IMR-90 (cell line): ENCODE data around the gene CCPG1. TPM values are rescaled to one million over a fixed set of nuclear protein-coding genes. Genes with fewer than 3 reads are reported as not detected.

Source experiments
- ATAC-seq: fragments of 200-7000 bp; cut with Tn5 transposase; 2 replicates; pipeline ENCODE4 v1.9.1; 2020; ENCODE audit warnings: low read depth, mild to moderate bottlenecking, moderate library complexity
- BruUV-seq: library from RNA; stranded (reverse); fragments of 400-500 nt; replicated peaks from 2 replicates; lab custom pipeline; 2021; lab: Mats Ljungman, UMichigan
- CTCF ChIA-PET: fragments of 300-600 bp; formaldehyde crosslinking; extraction: SDS; loops from one replicate; lab custom pipeline; 2021; ENCODE audit warnings: antibody characterized with exemption; lab: Yijun Ruan, JAX
- POLR2A ChIA-PET: fragments of 300-600 bp; sonication (Branson Sonifier 250); formaldehyde crosslinking; loops from one replicate; lab custom pipeline; 2022; ENCODE audit warnings: antibody characterized with exemption; ENCODE audit not compliant: unreplicated experiment; lab: Charles Lee
- DNase-seq: peaks from one replicate; pipeline ENCODE4 v3.0.0; 2013
- H2AFZ ChIP-seq: replicated peaks from 2 replicates; pipeline ENCODE3; 2013; ENCODE audit warnings: low read length, mild to moderate bottlenecking; ENCODE audit not compliant: poor library complexity
- H2AK5ac ChIP-seq: 2 replicates; pipeline ENCODE4 v1.6.1; 2013; ENCODE audit warnings: low read depth, low read length, inconsistent platforms
- H2AK9ac ChIP-seq: replicated peaks from 2 replicates; pipeline ENCODE3; 2013; ENCODE audit warnings: mild to moderate bottlenecking, low read depth, low read length, moderate library complexity; ENCODE audit not compliant: poor library complexity
- H2BK120ac ChIP-seq: 2 replicates; pipeline ENCODE4 v1.6.1; 2013; ENCODE audit warnings: low read depth, low read length, inconsistent platforms
- H2BK15ac ChIP-seq: 3 replicates; pipeline ENCODE4 v1.6.1; 2013; ENCODE audit warnings: low read depth, low read length, inconsistent platforms
- H2BK20ac ChIP-seq: 2 replicates; pipeline ENCODE4 v1.6.1; 2013; ENCODE audit warnings: low read depth, mild to moderate bottlenecking, inconsistent platforms, low read length, moderate library complexity
- H2BK5ac ChIP-seq: 2 replicates; pipeline ENCODE4 v1.6.1; 2013; ENCODE audit warnings: mild to moderate bottlenecking, low read depth, low read length, inconsistent platforms; ENCODE audit not compliant: poor library complexity, severe bottlenecking
- H3K14ac ChIP-seq: replicated peaks from 2 replicates; pipeline ENCODE4 v1.6.1; 2013; ENCODE audit warnings: low read depth, low read length, inconsistent platforms
- H3K18ac ChIP-seq: 2 replicates; pipeline ENCODE4 v1.6.1; 2013; ENCODE audit warnings: low read depth, low read length, control low read depth
- H3K23ac ChIP-seq: 2 replicates; pipeline ENCODE4 v1.6.1; 2013; ENCODE audit warnings: low read depth, low read length, inconsistent platforms
- H3K27ac ChIP-seq: 2 replicates; pipeline ENCODE4 v1.5.1; 2013; ENCODE audit warnings: mild to moderate bottlenecking, control low read depth, low read length; ENCODE audit not compliant: insufficient read depth
- H3K27me3 ChIP-seq: 2 replicates; pipeline ENCODE4 v1.6.1; 2013; ENCODE audit warnings: low read length; ENCODE audit not compliant: control insufficient read depth, insufficient read depth
- H3K36me3 ChIP-seq: 2 replicates; pipeline ENCODE4 v1.6.1; 2013; ENCODE audit warnings: low read length, mixed read lengths; ENCODE audit not compliant: control insufficient read depth, insufficient read depth
- H3K4ac ChIP-seq: 2 replicates; pipeline ENCODE4 v1.6.1; 2013; ENCODE audit warnings: low read depth, low read length, inconsistent platforms
- H3K4me1 ChIP-seq: 2 replicates; pipeline ENCODE4 v1.6.1; 2013; ENCODE audit warnings: low read length, mixed read lengths; ENCODE audit not compliant: control insufficient read depth, insufficient read depth
- H3K4me2 ChIP-seq: 2 replicates; pipeline ENCODE4 v1.6.1; 2013; ENCODE audit warnings: low read depth, mild to moderate bottlenecking, control low read depth, low read length, moderate library complexity
- H3K4me3 ChIP-seq: 2 replicates; pipeline ENCODE4 v1.5.1; 2013; ENCODE audit warnings: low read depth, mild to moderate bottlenecking, control low read depth, low read length, moderate library complexity; ENCODE audit not compliant: insufficient read depth
- H3K56ac ChIP-seq: 2 replicates; pipeline ENCODE4 v1.6.1; 2013; ENCODE audit warnings: low read length, inconsistent platforms; ENCODE audit not compliant: insufficient read depth; ENCODE audit errors: extremely low read depth
- H3K79me1 ChIP-seq, 2 experiments: 2 replicates each; pipeline ENCODE4 v1.6.1; 2013; ENCODE audit warnings: low read length in 2 of 2, inconsistent platforms in 1 of 2, low read depth in 1 of 2
- H3K9ac ChIP-seq: 2 replicates; pipeline ENCODE4 v1.6.1; 2013; ENCODE audit warnings: low read depth, low read length, control low read depth
- H3K9me1 ChIP-seq: 2 replicates; pipeline ENCODE4 v1.6.1; 2013; ENCODE audit warnings: low read length, inconsistent platforms; ENCODE audit not compliant: insufficient read depth
- H3K9me3 ChIP-seq: 2 replicates; pipeline ENCODE4 v1.6.1; 2013; ENCODE audit warnings: low read length; ENCODE audit not compliant: control insufficient read depth, insufficient read depth
- H4K20me1 ChIP-seq: 2 replicates; pipeline ENCODE4 v1.6.1; 2013; ENCODE audit warnings: low read length, inconsistent platforms; ENCODE audit not compliant: insufficient read depth
- H4K5ac ChIP-seq: 2 replicates; pipeline ENCODE4 v1.6.1; 2013; ENCODE audit warnings: mild to moderate bottlenecking, low read depth, low read length, control low read depth
- H4K8ac ChIP-seq, 2 experiments: 2 replicates each; pipeline ENCODE4 v1.6.1; 2013; ENCODE audit warnings: low read depth in 2 of 2, low read length in 2 of 2, control low read depth in 1 of 2, inconsistent platforms in 1 of 2
- H4K91ac ChIP-seq: 2 replicates; pipeline ENCODE4 v1.6.1; 2013; ENCODE audit warnings: low read depth, low read length, inconsistent platforms; ENCODE audit not compliant: insufficient read depth
- BHLHE40 ChIP-seq: fragments of 150-350 bp; IDR thresholded peaks from 2 replicates; pipeline ENCODE4 v1.6.1; 2016; ENCODE audit warnings: mild to moderate bottlenecking, low read depth, low read length
- CEBPB ChIP-seq: IDR thresholded peaks from 2 replicates; pipeline ENCODE4 v1.6.1; 2012; ENCODE audit warnings: low read depth, low read length, improper control_type of control experiment
- CHD1 ChIP-seq: IDR thresholded peaks from 2 replicates; pipeline ENCODE4 v1.6.1; 2012; ENCODE audit warnings: low read depth, low read length, improper control_type of control experiment
- FOS ChIP-seq: fragments of 150-350 bp; IDR thresholded peaks from 2 replicates; pipeline ENCODE4 v1.6.1; 2016; ENCODE audit warnings: low read depth, low read length
- MAFK ChIP-seq: IDR thresholded peaks from 2 replicates; pipeline ENCODE4 v1.6.1; 2012; ENCODE audit warnings: low read depth, low read length, improper control_type of control experiment
- MAZ ChIP-seq: IDR thresholded peaks from 2 replicates; pipeline ENCODE4 v1.6.1; 2012; ENCODE audit warnings: low read depth, mild to moderate bottlenecking, low read length, improper control_type of control experiment, moderate library complexity, borderline replicate concordance
- MXI1 ChIP-seq: IDR thresholded peaks from 2 replicates; pipeline ENCODE4 v1.6.1; 2012; ENCODE audit warnings: low read depth, mild to moderate bottlenecking, low read length, moderate library complexity, borderline replicate concordance
- NFE2L2 ChIP-seq: fragments of 150-350 bp; IDR thresholded peaks from 2 replicates; pipeline ENCODE4 v1.6.1; 2016; ENCODE audit warnings: low read depth, mild to moderate bottlenecking, low read length
- POLR2A ChIP-seq: IDR thresholded peaks from 2 replicates; pipeline ENCODE4 v1.6.1; 2012; ENCODE audit warnings: mild to moderate bottlenecking, low read depth, low read length
- RAD21 ChIP-seq: IDR thresholded peaks from 2 replicates; pipeline ENCODE4 v1.6.1; 2012; ENCODE audit warnings: low read length, improper control_type of control experiment
- RCOR1 ChIP-seq: IDR thresholded peaks from 2 replicates; pipeline ENCODE4 v1.6.1; 2012; ENCODE audit warnings: mild to moderate bottlenecking, low read length, improper control_type of control experiment; ENCODE audit not compliant: insufficient replicate concordance
- RFX5 ChIP-seq: IDR thresholded peaks from 2 replicates; pipeline ENCODE4 v1.8.0; 2012; ENCODE audit warnings: low read depth, mild to moderate bottlenecking, low read length, moderate library complexity
- WGBS, 2 experiments: methylation state at CpG; one replicate each; pipeline versions ENCODE4 v1.1.5 to v1.1.7; 2013; ENCODE audit warnings: missing lambda C conversion rate in 2 of 2; ENCODE audit not compliant: insufficient read length in 1 of 2; ENCODE audit errors: extremely low coverage in 2 of 2; 5-methylcytosine and 5-hydroxymethylcytosine counted together
- dilution Hi-C: fragments of 300-500 bp; cut with HindIII; formaldehyde crosslinking; loops from one replicate; pipeline ENCODE4 v1.14.3; 2018; ENCODE audit warnings: low sequenced_read_pairs; ENCODE audit not compliant: unreplicated experiment
- in situ Hi-C: fragments of 300-500 bp; cut with MboI; formaldehyde crosslinking; loops from 3 replicates; pipeline ENCODE4 v1.14.3; 2019; ENCODE audit warnings: low sequenced_read_pairs, inconsistent platforms, mixed read lengths
- intact Hi-C: fragments of 100-400 bp; cut with micrococcal nuclease; formaldehyde crosslinking; loops from 2 replicates; pipeline ENCODE4 v1.10.0; 2022
- polyA plus RNA-seq, 3 experiments: library from polyadenylated mRNA; depleted of rRNA; stranded (reverse); fragments of >200 nt; gene quantifications; 2 replicates each; pipeline ENCODE4 v1.2.3, GENCODE V29; 2012; ENCODE audit warnings: low replicate concordance in 1 of 3
- total RNA-seq: library from RNA; depleted of rRNA; stranded (reverse); fragments of >200 nt; gene quantifications from 2 replicates; pipeline ENCODE4 v1.2.3, GENCODE V29; 2012
- TF ChIP-seq, protein P1 (sequence below): conservative IDR thresholded peaks from 2 replicates; pipeline ENCODE4 v1.5.1; 2012; ENCODE audit warnings: mild to moderate bottlenecking, low read depth, low read length, improper control_type of control experiment
- TF ChIP-seq, protein P2 (sequence below): fragments of 150-350 bp; IDR thresholded peaks from 2 replicates; pipeline ENCODE4 v1.6.1; 2016; ENCODE audit warnings: low read depth, mild to moderate bottlenecking, low read length, moderate library complexity, borderline replicate concordance
- TF ChIP-seq, protein P3 (sequence below): fragments of 150-350 bp; IDR thresholded peaks from 2 replicates; pipeline ENCODE4 v1.6.1; 2017; ENCODE audit warnings: mild to moderate bottlenecking, antibody characterized with exemption, low read length, low read depth

Gene CCPG1
- total and polyA plus RNA-seq, 2 of the 4 experiments (the other 2 are of a cell fraction) = 11.4 to 14.3 TPM

DNA sequence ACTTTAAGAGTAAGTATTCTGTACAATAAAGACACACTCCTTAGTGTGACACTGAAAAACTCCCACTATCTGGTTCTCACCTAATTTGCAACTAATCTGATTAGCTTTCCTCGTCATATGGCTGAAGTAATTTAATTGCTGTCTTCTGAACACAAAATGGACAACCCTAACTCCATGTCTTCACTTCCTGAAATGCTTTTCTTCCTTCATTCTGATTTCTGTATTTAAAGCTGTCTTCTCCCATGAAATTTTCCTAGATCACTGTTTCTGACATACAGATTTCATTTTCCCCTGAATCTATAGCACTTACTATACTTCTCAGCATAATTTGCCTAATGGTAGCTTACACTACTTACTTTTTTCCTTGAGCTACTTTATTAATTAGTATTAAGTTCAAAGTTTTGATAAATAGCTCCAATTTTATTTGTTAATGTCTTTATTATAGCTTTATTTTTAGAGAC is 6.3 kb downstream of the CCPG1 start:
- dilution Hi-C loops (no loop called here), in situ Hi-C loops (no loop called here), intact Hi-C loops (no loop called here)
- Histone ChIP-seq H3K27ac (no peak overlapping the region), H2AK5ac (no peak overlapping the region), H3K23ac (no peak overlapping the region), H3K9me1 (no peaks in the 10 kb centered on the region), H2BK5ac (no peak overlapping the region), H3K14ac (no peak overlapping the region), H3K9me3 (no peaks in the 10 kb centered on the region), H2BK15ac (no peak overlapping the region), H2AFZ (no peak overlapping the region), H3K4me1 (no peaks in the 10 kb centered on the region), H3K4me3 (no peak overlapping the region), H3K4ac (no peak overlapping the region), H3K79me1 (peaks cover 3% of the 10 kb centered on the region in 2 experiments; a peak in 1 of 4 replicates), H4K8ac (no peak overlapping the region), H3K27me3 (no peaks in the 10 kb centered on the region), H4K5ac (no peak overlapping the region), H2BK20ac (no peak overlapping the region), H3K36me3 (no peaks in the 10 kb centered on the region), H3K4me2 (no peak overlapping the region), H3K18ac (no peak overlapping the region), H2BK120ac (no peak overlapping the region), H2AK9ac (no peak overlapping the region), H4K20me1 (no peaks in the 10 kb centered on the region), H3K56ac (no peak overlapping the region), H3K9ac (no peak overlapping the region), H4K91ac (no peak overlapping the region)
- POLR2A ChIA-PET = no interaction called here
- TF ChIP-seq MAFK (no peak), RCOR1 (no peak), CHD1 (no peak), BHLHE40 (no peak), RFX5 (no peak), FOS (no peak), MAZ (no peak), NFE2L2 (no peak), CEBPB (no peak), POLR2A (no peak), MXI1 (no peak), RAD21 (no peak)
- TF ChIP-seq, protein P1, sequence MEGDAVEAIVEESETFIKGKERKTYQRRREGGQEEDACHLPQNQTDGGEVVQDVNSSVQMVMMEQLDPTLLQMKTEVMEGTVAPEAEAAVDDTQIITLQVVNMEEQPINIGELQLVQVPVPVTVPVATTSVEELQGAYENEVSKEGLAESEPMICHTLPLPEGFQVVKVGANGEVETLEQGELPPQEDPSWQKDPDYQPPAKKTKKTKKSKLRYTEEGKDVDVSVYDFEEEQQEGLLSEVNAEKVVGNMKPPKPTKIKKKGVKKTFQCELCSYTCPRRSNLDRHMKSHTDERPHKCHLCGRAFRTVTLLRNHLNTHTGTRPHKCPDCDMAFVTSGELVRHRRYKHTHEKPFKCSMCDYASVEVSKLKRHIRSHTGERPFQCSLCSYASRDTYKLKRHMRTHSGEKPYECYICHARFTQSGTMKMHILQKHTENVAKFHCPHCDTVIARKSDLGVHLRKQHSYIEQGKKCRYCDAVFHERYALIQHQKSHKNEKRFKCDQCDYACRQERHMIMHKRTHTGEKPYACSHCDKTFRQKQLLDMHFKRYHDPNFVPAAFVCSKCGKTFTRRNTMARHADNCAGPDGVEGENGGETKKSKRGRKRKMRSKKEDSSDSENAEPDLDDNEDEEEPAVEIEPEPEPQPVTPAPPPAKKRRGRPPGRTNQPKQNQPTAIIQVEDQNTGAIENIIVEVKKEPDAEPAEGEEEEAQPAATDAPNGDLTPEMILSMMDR = no peak
- TF ChIP-seq, protein P2, sequence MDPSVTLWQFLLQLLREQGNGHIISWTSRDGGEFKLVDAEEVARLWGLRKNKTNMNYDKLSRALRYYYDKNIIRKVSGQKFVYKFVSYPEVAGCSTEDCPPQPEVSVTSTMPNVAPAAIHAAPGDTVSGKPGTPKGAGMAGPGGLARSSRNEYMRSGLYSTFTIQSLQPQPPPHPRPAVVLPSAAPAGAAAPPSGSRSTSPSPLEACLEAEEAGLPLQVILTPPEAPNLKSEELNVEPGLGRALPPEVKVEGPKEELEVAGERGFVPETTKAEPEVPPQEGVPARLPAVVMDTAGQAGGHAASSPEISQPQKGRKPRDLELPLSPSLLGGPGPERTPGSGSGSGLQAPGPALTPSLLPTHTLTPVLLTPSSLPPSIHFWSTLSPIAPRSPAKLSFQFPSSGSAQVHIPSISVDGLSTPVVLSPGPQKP = no peak
- TF ChIP-seq, protein P3, sequence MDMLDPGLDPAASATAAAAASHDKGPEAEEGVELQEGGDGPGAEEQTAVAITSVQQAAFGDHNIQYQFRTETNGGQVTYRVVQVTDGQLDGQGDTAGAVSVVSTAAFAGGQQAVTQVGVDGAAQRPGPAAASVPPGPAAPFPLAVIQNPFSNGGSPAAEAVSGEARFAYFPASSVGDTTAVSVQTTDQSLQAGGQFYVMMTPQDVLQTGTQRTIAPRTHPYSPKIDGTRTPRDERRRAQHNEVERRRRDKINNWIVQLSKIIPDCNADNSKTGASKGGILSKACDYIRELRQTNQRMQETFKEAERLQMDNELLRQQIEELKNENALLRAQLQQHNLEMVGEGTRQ = no peak
- CTCF ChIA-PET = interaction anchor here (1.0 kb wide), 1 partner anchor 13 kb away, joined by 3 read pairs; no protein-coding TSS in a partner anchor
- DNase-seq (no peak), ATAC-seq (no peak)
- BruUV-seq = no TSS peak
- no CpG with 5 or more reads among the region's 1 CpG for WGBS, 2 experiments
